HG02870 (cell line): ENCODE results near the gene GPR107.

Experiments used
- ATAC-seq: cut with Tn5 transposase; IDR thresholded peaks from one replicate; pipeline ENCODE4 v1.9.1; 2021; ENCODE audit warnings: mild to moderate bottlenecking, moderate library complexity; ENCODE audit not compliant: unreplicated experiment

The GPR107 gene

GRCh38 chr9:130053109-130053503 lies 600 bp upstream of the GPR107 start:
- ATAC-seq, result no peak

- no peak for ATAC-seq
Observed at GRCh38 chr9:130054325-130054786, 650 bp downstream of the GPR107 start.

GRCh38 chr9:130054820-130055219 lies 1.1 kb downstream of the GPR107 start:
- no peak for ATAC-seq

GRCh38 chr9:130058154-130058553 lies 4.4 kb downstream of the GPR107 start:
- ATAC-seq, result no peak

GRCh38 chr9:130058887-130059286 lies 5.2 kb downstream of the GPR107 start:
- no peak for ATAC-seq

- ATAC-seq, result no peak
Observed at GRCh38 chr9:130060296-130060695, 6.6 kb downstream of the GPR107 start.

- ATAC-seq, result no peak
Observed at GRCh38 chr9:130062750-130063149, 9.0 kb downstream of the GPR107 start.

- ATAC-seq, result no peak
Observed at GRCh38 chr9:130064621-130065020, 10.9 kb downstream of the GPR107 start.

- ATAC-seq, result no peak
Observed at GRCh38 chr9:130069048-130069447, 15.3 kb downstream of the GPR107 start.

GRCh38 chr9:130072515-130073235 lies 19.0 kb downstream of the GPR107 start:
- no peak for ATAC-seq

GRCh38 chr9:130073373-130073772 lies 19.7 kb downstream of the GPR107 start:
- no peak for ATAC-seq

- ATAC-seq, result no peak
Observed at GRCh38 chr9:130078547-130078946, 24.8 kb downstream of the GPR107 start.

- ATAC-seq, result no peak
Observed at GRCh38 chr9:130084337-130084736, 30.6 kb downstream of the GPR107 start.

- ATAC-seq, result no peak
Observed at GRCh38 chr9:130088051-130088450, 34.3 kb downstream of the GPR107 start.

GRCh38 chr9:130089141-130089540 lies 35.4 kb downstream of the GPR107 start:
- no peak for ATAC-seq

- no peak for ATAC-seq
Observed at GRCh38 chr9:130090915-130091314, 37.2 kb downstream of the GPR107 start.

- ATAC-seq, result no peak
Observed at GRCh38 chr9:130092910-130093309, 39.2 kb downstream of the GPR107 start.

GRCh38 chr9:130095872-130096271 lies 42.2 kb downstream of the GPR107 start:
- ATAC-seq, result no peak

GRCh38 chr9:130100681-130101080 lies 47.0 kb downstream of the GPR107 start:
- ATAC-seq, result no peak

GRCh38 chr9:130101915-130102314 lies 48.2 kb downstream of the GPR107 start:
- no peak for ATAC-seq

GRCh38 chr9:130104491-130105193 lies 50.9 kb downstream of the GPR107 start:
- ATAC-seq, result no peak

GRCh38 chr9:130106860-130107233 lies 53.1 kb downstream of the GPR107 start:
- no peak for ATAC-seq
